Endodermal cell (in vitro differentiated cells): Measurements from ENCODE around the gene NUTM2G. TPM values are rescaled to one million over a fixed set of nuclear protein-coding genes. Genes with fewer than 3 reads are reported as not detected.
"Not testable (repeated sequence)": the region's sequence is repeated elsewhere in the genome, so short reads cannot be mapped to it uniquely, and the experiment has no call there.

Experiments used
- DNase-seq: peaks from one replicate; pipeline ENCODE4 v3.0.0-alpha.2; 2017
- H3K27ac ChIP-seq: 2 replicates; pipeline ENCODE4 v1.5.1; 2013; ENCODE audit warnings: mild to moderate bottlenecking, low read depth, low read length, moderate library complexity
- H3K27me3 ChIP-seq: 2 replicates; pipeline ENCODE4 v1.6.1; 2013; ENCODE audit warnings: mild to moderate bottlenecking, low read length, moderate library complexity; ENCODE audit not compliant: insufficient read depth, control insufficient read depth, poor library complexity, severe bottlenecking
- H3K36me3 ChIP-seq: 2 replicates; pipeline ENCODE4 v1.7.0; 2013; ENCODE audit warnings: mild to moderate bottlenecking, low read length, moderate library complexity; ENCODE audit not compliant: control insufficient read depth, insufficient read depth
- H3K4me1 ChIP-seq: one replicate; pipeline ENCODE4 v1.7.0; 2013; ENCODE audit warnings: low read length; ENCODE audit not compliant: control insufficient read depth, insufficient read depth
- H3K4me3 ChIP-seq: 2 replicates; pipeline ENCODE4 v1.5.1; 2013; ENCODE audit warnings: mild to moderate bottlenecking, low read length, moderate library complexity
- H3K9ac ChIP-seq: 2 replicates; pipeline ENCODE4 v1.6.1; 2013; ENCODE audit warnings: mild to moderate bottlenecking, low read length, moderate library complexity; ENCODE audit not compliant: poor library complexity, severe bottlenecking; ENCODE audit errors: extremely low read depth
- H3K9me3 ChIP-seq: 2 replicates; pipeline ENCODE4 v1.6.1; 2013; ENCODE audit warnings: mild to moderate bottlenecking, low read length, moderate library complexity; ENCODE audit not compliant: control insufficient read depth
- H3K27ac Mint-ChIP-seq: 2 replicates; pipeline ENCODE4 v1.8.0; 2020; ENCODE audit warnings: mixed read lengths
- H3K27me3 Mint-ChIP-seq: 2 replicates; pipeline ENCODE4 v1.8.0; 2021; ENCODE audit warnings: mild to moderate bottlenecking, mixed read lengths; ENCODE audit not compliant: insufficient read depth
- H3K36me3 Mint-ChIP-seq: 2 replicates; pipeline ENCODE4 v1.8.0; 2020; ENCODE audit warnings: low read depth, mixed read lengths
- H3K4me1 Mint-ChIP-seq: 2 replicates; pipeline ENCODE4 v1.8.0; 2020; ENCODE audit warnings: mixed read lengths
- H3K4me3 Mint-ChIP-seq: 2 replicates; pipeline ENCODE4 v1.8.0; 2020; ENCODE audit warnings: mild to moderate bottlenecking, moderate library complexity, mixed read lengths
- H3K9me3 Mint-ChIP-seq: 2 replicates; pipeline ENCODE4 v1.8.0; 2020; ENCODE audit warnings: mild to moderate bottlenecking, mixed read lengths
- WGBS, 2 experiments: methylation state at CpG; one replicate each; pipeline versions ENCODE4 v1.1.5 to v1.1.7; 2013; ENCODE audit warnings: missing lambda C conversion rate in 2 of 2, mixed read lengths in 1 of 2; ENCODE audit not compliant: insufficient coverage in 1 of 2, insufficient read length in 1 of 2; 5-methylcytosine and 5-hydroxymethylcytosine counted together
- total RNA-seq, 2 donors: library from RNA; stranded (reverse); fragmentation: NEBNext Ultra II Directional in 1 of 2; extraction: Animal tissue kit (Norgen Biotek cat#: 25700) in 1 of 2; gene quantifications; 2 replicates in 1 of 2; 3 replicates in 1 of 2; pipeline ENCODE4 v1.2.1, GENCODE V29; 2021
- TF ChIP-seq, protein P1 (sequence below): fragments of 200-600 bp; sonication (generic); conservative IDR thresholded peaks from 2 replicates; pipeline ENCODE4 v1.5.0; 2021; ENCODE audit warnings: antibody characterized with exemption, mild to moderate bottlenecking

Gene NUTM2G
- total RNA-seq, 2 donors from 2014 or later: not detected

GRCh38 chr9:96967591-96967990 lies 38.9 kb downstream of the NUTM2G start:
- H3K4me3 ChIP-seq, H3K4me1 ChIP-seq, H3K27me3 ChIP-seq, H3K9me3 Mint-ChIP-seq, H3K4me3 Mint-ChIP-seq, H3K9ac ChIP-seq, H3K27me3 Mint-ChIP-seq, H3K4me1 Mint-ChIP-seq, H3K27ac ChIP-seq, H3K9me3 ChIP-seq: not testable (repeated sequence)
- peak; percentile 55 for DNase-seq
- Mint-ChIP-seq H3K27ac (peak overlapping the region; percentile 10), H3K36me3 (peaks cover 23% of the 10 kb centered on the region)
- TF ChIP-seq, protein P1, sequence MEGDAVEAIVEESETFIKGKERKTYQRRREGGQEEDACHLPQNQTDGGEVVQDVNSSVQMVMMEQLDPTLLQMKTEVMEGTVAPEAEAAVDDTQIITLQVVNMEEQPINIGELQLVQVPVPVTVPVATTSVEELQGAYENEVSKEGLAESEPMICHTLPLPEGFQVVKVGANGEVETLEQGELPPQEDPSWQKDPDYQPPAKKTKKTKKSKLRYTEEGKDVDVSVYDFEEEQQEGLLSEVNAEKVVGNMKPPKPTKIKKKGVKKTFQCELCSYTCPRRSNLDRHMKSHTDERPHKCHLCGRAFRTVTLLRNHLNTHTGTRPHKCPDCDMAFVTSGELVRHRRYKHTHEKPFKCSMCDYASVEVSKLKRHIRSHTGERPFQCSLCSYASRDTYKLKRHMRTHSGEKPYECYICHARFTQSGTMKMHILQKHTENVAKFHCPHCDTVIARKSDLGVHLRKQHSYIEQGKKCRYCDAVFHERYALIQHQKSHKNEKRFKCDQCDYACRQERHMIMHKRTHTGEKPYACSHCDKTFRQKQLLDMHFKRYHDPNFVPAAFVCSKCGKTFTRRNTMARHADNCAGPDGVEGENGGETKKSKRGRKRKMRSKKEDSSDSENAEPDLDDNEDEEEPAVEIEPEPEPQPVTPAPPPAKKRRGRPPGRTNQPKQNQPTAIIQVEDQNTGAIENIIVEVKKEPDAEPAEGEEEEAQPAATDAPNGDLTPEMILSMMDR: peak; percentile 25
- 81% methylated on average over 5 of the region's 5 CpGs; no CpG with 5 or more reads in 1 of the 2 experiments for WGBS, 2 experiments
- peaks cover 14% of the 10 kb centered on the region for H3K36me3 ChIP-seq

- WGBS, 2 experiments: 79% methylated on average over 2 of the region's 2 CpGs; no CpG with 5 or more reads in 1 of the 2 experiments
- not testable (repeated sequence) for H3K4me3 Mint-ChIP-seq, H3K27ac ChIP-seq, H3K9ac ChIP-seq, H3K9me3 Mint-ChIP-seq, H3K9me3 ChIP-seq, H3K27ac Mint-ChIP-seq, H3K27me3 Mint-ChIP-seq, H3K4me3 ChIP-seq, H3K36me3 ChIP-seq, DNase-seq, H3K4me1 Mint-ChIP-seq, H3K4me1 ChIP-seq, H3K27me3 ChIP-seq
- peaks cover 21% of the 10 kb centered on the region for H3K36me3 Mint-ChIP-seq
These were observed 43.9 kb downstream of the NUTM2G start for GRCh38 chr9:96972552-96972951.

DNA sequence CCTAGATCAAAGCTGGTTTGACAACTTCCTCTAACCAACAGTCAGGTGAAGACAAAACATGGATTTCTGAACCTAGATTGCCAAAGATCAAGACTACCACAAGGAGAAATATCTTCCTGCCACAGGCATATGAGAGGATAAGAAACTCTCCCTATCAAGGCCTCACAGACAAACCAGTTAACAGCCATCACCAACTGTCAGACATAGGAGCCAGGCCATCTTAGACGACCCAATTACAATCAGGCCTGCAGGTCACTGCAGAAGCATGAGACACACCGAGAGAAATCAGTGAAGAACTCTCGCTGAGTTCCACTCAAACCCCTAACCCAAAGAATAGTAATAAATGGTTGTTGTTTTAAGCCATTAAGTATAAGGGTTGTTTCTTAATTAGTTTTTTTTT lies 45.4 kb downstream of the NUTM2G start:
- H3K27me3 ChIP-seq, H3K36me3 ChIP-seq, H3K27me3 Mint-ChIP-seq, H3K4me1 ChIP-seq, H3K9me3 Mint-ChIP-seq, H3K4me3 ChIP-seq, H3K4me3 Mint-ChIP-seq, H3K4me1 Mint-ChIP-seq, H3K9me3 ChIP-seq, DNase-seq, H3K27ac ChIP-seq, H3K9ac ChIP-seq, H3K27ac Mint-ChIP-seq: not testable (repeated sequence)
- peaks cover 19% of the 10 kb centered on the region for H3K36me3 Mint-ChIP-seq
- WGBS, 2 experiments: 89 to 100% methylated on average over 1 to 3 of the region's 3 CpGs

- not testable (repeated sequence) for H3K4me1 ChIP-seq, H3K27ac ChIP-seq, H3K36me3 Mint-ChIP-seq, H3K27ac Mint-ChIP-seq, H3K4me3 Mint-ChIP-seq, H3K27me3 Mint-ChIP-seq, H3K9me3 ChIP-seq, H3K4me3 ChIP-seq, H3K36me3 ChIP-seq, H3K4me1 Mint-ChIP-seq, DNase-seq, H3K27me3 ChIP-seq, H3K9ac ChIP-seq, H3K9me3 Mint-ChIP-seq
- 96% methylated on average over 7 of the region's 7 CpGs; no CpG with 5 or more reads in 1 of the 2 experiments for WGBS, 2 experiments
These were observed 55.0 kb downstream of the NUTM2G start for GRCh38 chr9:96983496-96984122.

DNA sequence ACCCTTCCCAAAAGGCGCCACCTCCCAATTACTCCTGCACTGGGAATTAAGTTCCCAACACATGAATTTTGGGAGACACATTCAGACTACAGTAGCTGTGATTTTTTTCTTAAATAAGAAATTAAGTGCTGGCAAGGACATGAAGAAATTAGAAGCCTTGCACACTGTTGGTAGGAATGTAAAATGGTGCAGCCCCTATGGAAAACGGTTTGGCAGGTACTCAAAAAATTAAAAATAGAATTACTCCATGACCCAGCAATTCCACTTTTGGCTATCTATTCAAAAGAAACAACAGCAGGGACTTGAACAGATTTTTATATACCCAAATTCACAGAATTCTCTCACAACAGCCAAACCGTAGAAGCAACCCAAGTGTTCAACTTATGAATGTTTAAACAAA lies 55.5 kb downstream of the NUTM2G start:
- H3K36me3 Mint-ChIP-seq, H3K9me3 Mint-ChIP-seq: not testable (repeated sequence)
- 89 to 100% methylated on average over 1 of the region's 3 CpGs for WGBS, 2 experiments

GRCh38 chr9:96984887-96985286 lies 56.2 kb downstream of the NUTM2G start:
- WGBS, 2 experiments: 97% methylated on average over 2 of the region's 2 CpGs; no CpG with 5 or more reads in 1 of the 2 experiments
- not testable (repeated sequence) for H3K4me3 ChIP-seq, H3K9me3 ChIP-seq, H3K27me3 Mint-ChIP-seq, H3K27me3 ChIP-seq, H3K9ac ChIP-seq, H3K36me3 ChIP-seq, H3K9me3 Mint-ChIP-seq, H3K27ac ChIP-seq, H3K4me1 Mint-ChIP-seq, H3K36me3 Mint-ChIP-seq, H3K4me1 ChIP-seq, DNase-seq, H3K27ac Mint-ChIP-seq, H3K4me3 Mint-ChIP-seq

More for the DNA sequence above, 55.5 kb downstream of the NUTM2G start:
- DNase-seq, H3K9ac ChIP-seq, H3K4me1 ChIP-seq, H3K27ac ChIP-seq, H3K4me3 ChIP-seq, H3K27me3 Mint-ChIP-seq, H3K9me3 ChIP-seq, H3K4me1 Mint-ChIP-seq, H3K27ac Mint-ChIP-seq, H3K36me3 ChIP-seq, H3K4me3 Mint-ChIP-seq, H3K27me3 ChIP-seq: not testable (repeated sequence)
